GM10847 (cell line): Measurements from ENCODE around the gene SNX12.

Source experiments
- POLR2A ChIP-seq: IDR thresholded peaks from 2 replicates; pipeline ENCODE4 v1.6.1; 2011; ENCODE audit not compliant: insufficient read length; ENCODE audit errors: extremely low read depth

The SNX12 gene

DNA sequence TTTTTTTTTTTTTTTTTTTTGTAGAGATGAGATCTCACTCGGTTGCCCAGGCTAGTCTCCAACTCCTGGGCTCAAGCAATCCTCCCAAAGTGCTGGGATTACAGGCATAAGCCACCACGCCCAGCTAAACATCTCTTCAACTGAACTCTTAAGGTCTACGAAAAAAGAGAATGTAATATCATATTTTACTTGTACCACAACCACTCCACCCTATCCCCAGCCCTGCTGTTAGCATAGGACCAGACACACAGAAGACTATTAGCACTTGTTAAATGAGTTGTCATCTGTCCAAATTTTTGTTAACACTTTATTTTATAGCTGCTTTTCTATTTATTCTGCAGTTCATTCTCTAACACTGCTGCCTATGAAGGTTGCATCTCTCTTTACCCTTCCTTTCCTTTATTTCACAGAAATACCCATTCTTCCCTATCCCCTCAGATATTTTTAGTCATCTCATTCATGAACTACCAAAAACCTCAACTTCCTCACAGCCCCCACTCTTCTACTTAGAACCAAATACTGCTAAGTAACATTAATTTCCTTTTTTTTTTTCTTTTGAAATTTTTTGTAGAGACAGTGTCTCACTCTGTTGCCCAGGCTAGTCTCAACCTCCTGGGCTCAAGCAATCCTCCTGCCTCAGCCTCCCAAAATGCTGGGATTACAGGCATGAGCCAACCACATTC, 10.1 kb downstream of the SNX12 start:
- no peak for TF ChIP-seq POLR2A

DNA sequence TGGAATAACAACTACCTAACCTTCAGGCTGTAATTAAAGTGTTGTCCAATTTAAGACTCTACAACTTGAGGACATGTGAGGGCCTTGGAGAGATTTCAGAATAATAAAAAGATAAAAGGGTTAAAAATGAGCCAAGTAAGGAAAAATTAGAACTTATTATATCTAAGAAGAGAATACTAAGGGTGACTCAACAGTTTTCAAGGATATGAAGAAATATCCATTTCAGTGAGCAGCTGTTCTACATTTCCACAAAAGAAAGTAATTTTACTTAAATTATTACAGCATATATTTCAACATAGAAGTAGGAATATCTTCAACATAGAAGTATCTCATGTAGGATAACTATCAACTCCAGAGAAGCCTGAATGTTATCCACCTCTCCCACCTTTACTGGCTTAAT, 11.3 kb downstream of the SNX12 start:
- TF ChIP-seq POLR2A, result no peak

DNA sequence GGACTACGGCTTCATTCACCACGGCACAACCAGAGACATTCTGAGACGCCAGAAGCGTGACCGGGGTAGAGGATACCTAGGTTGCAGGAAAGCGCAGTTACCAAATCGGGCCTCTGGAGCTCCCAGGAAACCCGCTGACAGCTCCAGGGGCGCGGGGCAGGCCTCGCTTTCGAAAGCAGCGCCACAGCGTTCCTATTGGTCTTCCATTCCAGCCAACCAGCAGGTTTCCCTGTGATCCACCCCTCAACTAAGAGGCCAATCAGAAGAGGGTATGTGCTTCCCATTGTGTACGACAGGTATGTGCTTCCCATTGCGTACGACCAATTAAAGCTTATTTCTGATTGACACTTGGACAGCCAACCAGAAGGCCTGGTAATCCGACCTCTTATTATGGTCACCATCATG, 14.9 kb downstream of the SNX12 start:
- TF ChIP-seq POLR2A, result no peak

DNA sequence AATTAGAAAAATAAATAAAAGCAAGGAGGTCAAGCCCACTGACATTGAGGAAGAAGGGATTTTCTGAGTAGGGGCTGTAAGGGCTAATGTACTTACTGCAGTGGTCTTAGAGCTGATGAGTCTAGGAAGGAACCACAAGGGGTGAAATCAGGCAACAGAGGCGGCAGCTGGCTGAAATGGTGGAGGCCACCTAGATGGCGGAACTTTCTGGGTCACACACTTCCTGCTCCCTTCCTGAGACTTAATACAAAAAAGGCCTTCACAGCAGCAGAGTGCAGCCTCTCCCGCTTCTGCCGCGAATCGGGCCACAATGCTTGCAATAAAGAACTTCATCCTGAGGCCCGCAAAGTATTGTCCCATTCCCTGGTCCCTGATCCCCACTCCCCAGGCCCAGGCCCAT, 15.4 kb downstream of the SNX12 start:
- TF ChIP-seq POLR2A, result no peak

DNA sequence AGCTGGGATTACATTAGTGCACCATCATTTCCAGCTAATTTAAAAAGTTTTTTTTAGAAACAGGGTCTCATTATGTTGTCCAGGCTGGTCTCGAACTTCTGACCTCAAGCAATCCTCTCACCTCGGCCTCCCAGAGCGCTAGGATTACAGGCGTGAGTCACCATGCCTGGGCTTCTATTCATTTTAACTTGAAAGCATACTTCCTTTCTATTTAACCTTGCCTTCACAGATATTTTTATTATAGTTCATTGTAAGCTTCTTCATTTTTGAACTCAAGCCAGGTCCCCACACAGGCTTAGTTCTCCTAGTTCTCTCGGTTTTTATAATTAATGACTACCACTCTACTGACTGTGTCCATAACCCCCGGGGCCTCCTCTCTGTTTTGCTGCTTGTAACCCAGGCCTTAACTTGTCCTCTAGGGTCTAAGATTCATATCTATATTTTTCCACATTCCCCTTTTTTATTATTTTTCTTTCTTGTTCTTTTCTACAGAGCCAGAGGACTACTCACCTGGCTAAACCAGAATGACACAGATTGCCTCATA, 50.7 kb downstream of the SNX12 start:
- no peak for TF ChIP-seq POLR2A
